CD4-positive, alpha-beta T cell treated with Interleukin-2 at 100 ng/mL for 4 hours (primary cell): ENCODE measurements around the gene ODAD4.
"Not testable (repeated sequence)": the region's sequence is repeated elsewhere in the genome, so short reads cannot be mapped to it uniquely, and the experiment has no call there.

Source experiments
- DNase-seq: peaks from one replicate; pipeline ENCODE4 v3.0.0-alpha.2; 2020; ENCODE audit warnings: low spot score

The ODAD4 gene

GRCh38 chr17:41914358-41914766 is 16.1 kb upstream of the ODAD4 start:
- DNase-seq = no peak

DNA sequence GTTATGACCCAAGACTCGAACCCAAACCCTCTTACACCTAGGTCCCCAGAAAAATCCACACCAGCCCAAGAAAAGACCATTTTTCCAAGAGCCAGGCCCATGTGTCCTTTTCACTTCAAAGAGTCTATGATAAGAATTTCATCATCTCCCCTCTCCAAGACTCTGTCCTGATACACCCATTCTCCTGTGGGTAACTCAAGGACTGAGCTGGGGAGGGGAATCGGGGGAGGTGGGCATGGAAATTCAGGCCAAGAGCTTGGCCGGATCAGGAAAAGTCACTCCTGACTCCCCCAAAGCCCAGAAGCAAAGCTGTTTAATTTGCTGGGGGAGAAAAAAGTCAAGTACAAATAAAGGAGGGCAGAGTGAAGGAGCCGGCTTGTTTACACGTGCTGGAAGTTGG is 15.4 kb upstream of the ODAD4 start:
- DNase-seq = no peak

DNA sequence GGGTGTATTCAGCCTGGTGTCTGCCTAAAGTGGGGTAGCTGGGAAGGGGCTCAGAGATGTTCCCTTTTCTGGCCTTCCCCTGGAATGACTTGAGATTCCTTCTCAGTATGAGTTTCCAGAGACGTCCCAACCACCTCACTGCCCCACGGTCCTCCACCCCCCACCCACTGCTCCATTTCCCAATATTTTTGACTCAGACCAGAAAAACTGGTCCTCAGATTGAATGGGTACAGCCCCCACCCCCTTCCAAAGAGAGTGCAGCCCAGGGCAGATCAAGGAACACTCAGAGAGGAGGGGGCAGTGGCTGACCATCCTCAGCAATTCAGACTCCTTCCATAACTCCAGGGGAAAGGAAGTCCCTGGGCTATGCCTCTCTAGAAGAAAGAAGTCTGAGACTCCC is 14.9 kb upstream of the ODAD4 start:
- no peak for DNase-seq

DNA sequence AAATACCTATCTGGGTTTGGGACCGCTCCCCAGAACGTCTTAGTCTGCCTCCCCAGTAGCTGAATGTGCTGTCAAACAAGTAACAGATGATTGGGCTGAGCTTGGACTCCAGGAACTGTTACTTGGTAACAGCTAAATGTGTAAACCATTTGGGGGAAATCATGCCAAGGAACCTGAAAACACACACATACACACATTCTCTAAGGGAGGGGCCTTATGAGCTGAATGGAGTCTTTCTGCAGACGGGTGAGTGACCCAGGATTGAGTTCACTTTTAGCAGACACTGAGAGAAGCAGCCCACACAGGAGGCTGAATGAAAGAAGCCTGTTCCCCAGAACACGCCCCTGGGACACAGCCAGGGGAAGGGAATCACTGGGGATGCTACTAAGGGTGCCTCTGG is 13.2 kb upstream of the ODAD4 start:
- DNase-seq = no peak

- DNase-seq = peak; percentile 30
Observed at GRCh38 chr17:41917679-41918313, 12.6 kb upstream of the ODAD4 start.

- peak; percentile 95 for DNase-seq
Observed at GRCh38 chr17:41918314-41919164, 11.9 kb upstream of the ODAD4 start, which contains the start of gene ACLY. ACLY (minus strand) TSS chr17:41918951; CDS start chr17:41913873, 5,078 bp downstream.

GRCh38 chr17:41919165-41919817 is 11.1 kb upstream of the ODAD4 start:
- no peak for DNase-seq

GRCh38 chr17:41919840-41920579 is 10.4 kb upstream of the ODAD4 start:
- DNase-seq = no peak

DNA sequence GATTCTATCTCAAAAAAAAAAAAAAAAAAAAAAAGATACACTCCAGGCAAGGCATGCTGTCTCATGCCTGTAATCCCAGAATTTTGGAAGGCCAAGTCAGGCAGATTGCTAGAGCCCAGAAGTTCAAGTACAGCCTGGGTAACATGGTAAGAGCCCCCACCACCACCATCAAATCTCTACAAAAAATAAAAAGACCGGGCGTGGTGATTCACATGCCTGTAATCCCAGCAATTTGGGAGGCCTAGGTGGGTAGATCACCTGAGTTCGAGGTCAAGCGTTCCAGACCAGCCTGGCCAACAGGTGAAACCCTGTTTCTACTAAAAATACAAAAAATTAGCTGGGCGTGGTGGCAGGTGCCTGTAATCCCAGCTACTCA is 9.8 kb upstream of the ODAD4 start:
- no peak for DNase-seq

DNA sequence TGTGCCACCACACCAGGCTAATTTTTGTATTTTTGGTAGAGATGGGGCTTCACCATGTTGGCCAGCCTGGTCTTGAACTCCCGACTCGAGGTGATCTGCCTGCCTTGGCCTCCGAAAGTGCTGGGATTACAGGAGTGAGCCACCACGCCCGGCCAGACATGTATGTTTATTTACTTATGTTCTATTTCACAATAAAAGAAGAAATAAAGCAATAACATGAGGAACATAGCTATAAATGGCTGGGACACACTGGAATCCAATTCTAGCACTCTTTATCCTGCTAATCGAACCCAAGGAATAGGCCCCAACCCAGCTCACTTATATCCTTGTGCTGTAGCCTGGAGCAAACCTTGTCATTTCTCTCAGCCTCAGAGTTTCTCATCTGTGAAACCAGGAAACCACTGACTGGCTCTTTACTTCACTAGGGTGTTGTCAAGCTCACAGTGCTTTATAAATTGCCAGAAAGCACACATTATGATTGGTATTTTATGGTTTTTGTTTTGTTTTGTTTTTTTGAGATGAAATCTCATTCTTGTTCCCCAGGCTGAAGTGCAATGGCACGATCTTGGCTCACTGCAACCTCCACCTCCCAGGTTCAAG is 4.3 kb upstream of the ODAD4 start:
- DNase-seq = no peak

- DNase-seq = no peak
Observed at GRCh38 chr17:41928693-41929251, 1.6 kb upstream of the ODAD4 start.

DNA sequence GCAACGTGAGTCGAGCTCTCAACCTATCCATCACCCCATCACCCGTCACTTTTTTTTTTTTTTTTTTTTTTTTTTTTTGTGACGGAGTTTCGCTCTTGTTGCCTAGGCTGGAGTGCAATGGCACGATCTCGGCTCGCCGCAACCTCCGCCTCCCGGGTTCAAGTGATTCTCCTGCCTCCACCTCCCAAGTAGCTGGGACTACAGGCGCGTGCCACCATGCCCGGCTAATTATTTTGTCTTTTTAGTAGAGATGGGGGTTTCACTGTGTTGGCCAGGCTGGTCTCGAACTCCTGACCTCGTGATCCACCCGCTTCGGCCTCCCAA is 378 bp downstream of the ODAD4 start:
- DNase-seq = not testable (repeated sequence)

- DNase-seq = not testable (repeated sequence)
Observed at GRCh38 chr17:41931715-41932114, 1.3 kb downstream of the ODAD4 start.

- DNase-seq = peak; percentile 5
Observed at GRCh38 chr17:41932816-41933389, 2.5 kb downstream of the ODAD4 start.

- no peak for DNase-seq
Observed at GRCh38 chr17:41935641-41936040, 5.2 kb downstream of the ODAD4 start.

GRCh38 chr17:41937970-41938954 is 7.8 kb downstream of the ODAD4 start:
- no peak for DNase-seq

- DNase-seq = no peak
Observed at GRCh38 chr17:41939044-41939692, 8.8 kb downstream of the ODAD4 start.

DNA sequence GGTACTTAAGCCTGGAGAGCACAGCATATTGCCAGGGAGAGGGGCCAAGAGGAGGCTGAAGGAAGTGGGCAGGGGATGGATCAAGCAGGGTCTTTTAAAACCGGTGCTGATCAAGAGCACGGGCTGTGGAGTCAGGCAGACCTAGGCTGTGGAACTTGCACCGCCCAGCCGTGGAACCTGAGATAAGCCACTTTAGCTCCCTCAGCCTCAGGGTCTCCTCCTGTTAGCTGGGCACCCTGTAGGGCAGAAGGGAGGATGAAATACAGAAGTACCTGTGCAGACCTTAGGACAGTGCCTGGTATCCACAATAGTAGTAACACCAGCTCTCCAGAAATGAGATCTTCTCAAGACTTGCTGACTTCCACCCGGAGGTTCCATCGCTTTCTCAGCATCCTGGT is 9.3 kb downstream of the ODAD4 start:
- no peak for DNase-seq

- no peak for DNase-seq
Observed at GRCh38 chr17:41941168-41941567, 10.8 kb downstream of the ODAD4 start.
